Mucosa of descending colon (tissue), 3 donors: ENCODE data around the gene KCNG2. TPM values are rescaled to one million over a fixed set of nuclear protein-coding genes. Genes with fewer than 3 reads are reported as not detected.
A peak's percentile ranks its signal among the peaks of the same experiment; 100 is the strongest.

ENCODE experiments used
- ATAC-seq: fragments of 200-7000 bp; cut with Tn5 transposase; one replicate; pipeline ENCODE4 v1.9.1; 2020; ENCODE audit warnings: mild to moderate bottlenecking, moderate library complexity
- DNase-seq, 3 donors: peaks; one replicate each; pipeline ENCODE4 v3.0.0-alpha.2; 2020
- H3K36me3 ChIP-seq: fragments of 200-600 bp; one replicate; pipeline ENCODE4 v1.8.0; 2021; ENCODE audit warnings: low read depth, mild to moderate bottlenecking
- H3K4me1 ChIP-seq: fragments of 200-600 bp; one replicate; pipeline ENCODE4 v1.8.0; 2021; ENCODE audit warnings: low read depth, mild to moderate bottlenecking
- H3K4me3 ChIP-seq: fragments of 200-600 bp; one replicate; pipeline ENCODE4 v1.8.0; 2021; ENCODE audit warnings: mild to moderate bottlenecking
- H3K9me3 ChIP-seq: fragments of 200-600 bp; one replicate; pipeline ENCODE4 v1.8.0; 2021; ENCODE audit warnings: mild to moderate bottlenecking
- CTCF ChIP-seq: fragments of 200-600 bp; IDR thresholded peaks from one replicate; pipeline ENCODE4 v1.8.0; 2022; ENCODE audit warnings: antibody characterized with exemption, mild to moderate bottlenecking
- intact Hi-C, 2 donors: fragments of 100-400 bp; cut with DNase I in 1 of 2; cut with micrococcal nuclease in 1 of 2; formaldehyde crosslinking; loops; one replicate each; pipeline versions ENCODE4 v1.11.0 to v1.11.1; 2022; cut with DNase I, micrococcal nuclease
- total RNA-seq, 3 donors: library from RNA; stranded (reverse); fragmentation: NEBNext Ultra II Directional in 2 of 3; extraction: Animal tissue kit (Norgen Biotek cat#: 25700) in 2 of 3; gene quantifications; one replicate each; pipeline versions ENCODE4 v1.2.1 to v1.2.4, GENCODE V29; 2021 to 2023
- donor health status: DM: no; HTN: no; CAD: no; lungs with moderate emphysema.
- donor health status: DM: no; HTN: no; CAD: no.
- donor health status: DM: no; HTN: yes; CAD: no.

The KCNG2 gene
- total RNA-seq, 3 donors from 2014 or later, result 0.19 TPM; not detected in 2

DNA sequence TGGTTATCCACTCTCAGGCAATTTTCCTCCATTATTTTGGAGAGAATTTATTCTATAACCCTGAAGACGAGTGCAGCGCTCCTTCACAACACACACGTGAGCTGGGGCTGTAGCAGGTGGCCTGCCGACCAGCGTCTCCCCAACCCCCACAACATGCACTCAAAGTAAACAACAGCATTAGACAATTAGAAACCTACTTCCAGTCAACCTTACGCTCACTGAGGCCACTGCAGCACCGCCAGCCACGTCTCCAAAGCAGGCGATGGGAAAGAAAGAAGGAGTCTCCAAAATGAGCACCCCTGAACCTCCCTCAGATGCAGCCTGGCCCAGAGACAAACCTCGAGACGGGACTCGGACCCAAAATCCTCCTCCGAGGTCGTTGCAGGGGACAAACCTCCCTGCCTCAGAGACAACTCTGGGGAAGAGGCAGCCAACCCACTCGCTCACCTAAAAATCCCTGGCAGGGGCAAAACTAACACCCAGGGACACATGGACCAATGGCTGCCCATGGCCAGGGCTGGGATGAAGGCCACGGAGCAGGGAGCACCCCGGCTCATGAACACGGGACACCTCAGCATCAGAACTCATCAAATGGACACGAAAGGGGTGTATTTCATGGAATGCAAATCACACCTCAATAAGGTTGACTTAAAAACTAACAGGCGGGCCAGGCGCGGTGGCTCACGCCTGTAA, 151.1 kb downstream of the KCNG2 start:
- DNase-seq, result peak in 2 of 3 donors; percentile 34 to 36
- Histone ChIP-seq H3K36me3 (no peaks in the 10 kb centered on the region), H3K4me1 (peaks cover 56% of the 10 kb centered on the region), H3K9me3 (no peaks in the 10 kb centered on the region), H3K4me3 (no peak overlapping the region)
- no peak for TF ChIP-seq CTCF
- intact Hi-C loops, result no loop called here
- no peak for ATAC-seq

Other genes with a start within 250 kb of the KCNG2 start
- gene CTDP1, start 118.1 kb upstream of the KCNG2 start, total RNA-seq, result 10 to 100 TPM; 28.6 to 37.4 (median 30.1) TPM
- 10 to 100 TPM; 54.5 to 90.1 (median 68.6) TPM for gene SLC66A2, start 153.7 kb downstream of the KCNG2 start, total RNA-seq
- 10 to 100 TPM; 33.8 to 73.7 (median 68.4) TPM for gene HSBP1L1, start 166.7 kb downstream of the KCNG2 start, total RNA-seq
- 10 to 100 TPM; 64.1 to 83.4 (median 76.7) TPM for gene TXNL4A, start 190.6 kb downstream of the KCNG2 start, total RNA-seq
- gene RBFA, start 236.5 kb downstream of the KCNG2 start, total RNA-seq, result 10 to 100 TPM; 14.5 to 19.1 (median 18.4) TPM